OCI-LY3 (cell line): Measurements from ENCODE around the gene CLDN5.

Experiments used
- EZH2phosphoT487 ChIP-seq: fragments of 200-600 bp; shearing (Covaris generic); IDR thresholded peaks from 2 replicates; pipeline ENCODE4 v1.6.1; 2018; ENCODE audit warnings: antibody characterized with exemption, mixed run types, low read depth
- TF ChIP-seq, protein P1 (sequence below): fragments of 200-600, 300-600 bp; sonication (generic); IDR thresholded peaks from 2 replicates; pipeline ENCODE4 v1.5.1; 2014; ENCODE audit warnings: antibody characterized with exemption, low read length, low read depth

DNA sequence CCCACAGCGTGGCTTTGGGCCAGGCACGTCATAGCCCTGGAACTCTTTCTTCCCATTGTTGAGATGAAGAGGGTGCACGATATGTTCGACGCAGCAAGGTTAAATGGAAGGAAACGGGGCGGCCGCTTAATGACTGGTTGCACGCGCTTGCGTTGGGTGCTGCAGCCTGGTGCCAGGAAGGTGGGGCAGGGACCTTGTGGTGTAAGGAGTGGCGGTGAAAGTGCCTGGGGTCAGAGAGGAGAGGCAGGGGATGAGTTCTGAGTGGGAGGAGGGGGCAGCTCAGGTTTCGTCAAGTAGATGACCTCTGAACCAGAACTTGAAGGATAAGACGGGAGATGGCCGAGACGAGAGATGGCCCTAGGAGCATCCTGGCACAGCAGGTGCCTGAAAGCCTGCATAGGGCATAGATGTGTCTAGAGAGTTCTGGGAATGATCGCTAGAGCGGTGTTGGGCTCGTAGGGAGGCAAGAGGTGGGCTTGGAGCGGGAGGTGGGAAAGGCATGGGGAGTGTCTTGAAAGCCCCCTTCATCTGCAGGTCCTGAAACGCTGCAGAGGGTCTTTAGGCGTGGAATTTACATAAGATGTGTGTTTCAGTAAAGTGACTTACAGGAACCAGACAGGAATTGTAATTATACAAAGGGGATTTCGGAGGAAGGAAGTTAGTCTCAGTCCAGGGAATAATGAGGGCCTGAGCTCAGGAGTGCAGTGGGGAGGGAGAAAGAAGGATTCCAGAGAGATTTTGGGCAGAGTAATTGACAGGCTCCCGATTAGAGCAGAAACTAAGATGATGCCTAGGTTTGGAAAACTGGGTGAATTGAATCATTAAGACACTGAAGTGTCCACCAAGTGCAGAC lies 43.2 kb upstream of the CLDN5 start:
- no peak for TF ChIP-seq EZH2phosphoT487
- TF ChIP-seq, protein P1, sequence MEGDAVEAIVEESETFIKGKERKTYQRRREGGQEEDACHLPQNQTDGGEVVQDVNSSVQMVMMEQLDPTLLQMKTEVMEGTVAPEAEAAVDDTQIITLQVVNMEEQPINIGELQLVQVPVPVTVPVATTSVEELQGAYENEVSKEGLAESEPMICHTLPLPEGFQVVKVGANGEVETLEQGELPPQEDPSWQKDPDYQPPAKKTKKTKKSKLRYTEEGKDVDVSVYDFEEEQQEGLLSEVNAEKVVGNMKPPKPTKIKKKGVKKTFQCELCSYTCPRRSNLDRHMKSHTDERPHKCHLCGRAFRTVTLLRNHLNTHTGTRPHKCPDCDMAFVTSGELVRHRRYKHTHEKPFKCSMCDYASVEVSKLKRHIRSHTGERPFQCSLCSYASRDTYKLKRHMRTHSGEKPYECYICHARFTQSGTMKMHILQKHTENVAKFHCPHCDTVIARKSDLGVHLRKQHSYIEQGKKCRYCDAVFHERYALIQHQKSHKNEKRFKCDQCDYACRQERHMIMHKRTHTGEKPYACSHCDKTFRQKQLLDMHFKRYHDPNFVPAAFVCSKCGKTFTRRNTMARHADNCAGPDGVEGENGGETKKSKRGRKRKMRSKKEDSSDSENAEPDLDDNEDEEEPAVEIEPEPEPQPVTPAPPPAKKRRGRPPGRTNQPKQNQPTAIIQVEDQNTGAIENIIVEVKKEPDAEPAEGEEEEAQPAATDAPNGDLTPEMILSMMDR = no peak
